H1 (cell line): ENCODE data around the gene TNFRSF13B. TPM values are rescaled to one million over a fixed set of nuclear protein-coding genes. Genes with fewer than 3 reads are reported as not detected.

ENCODE experiments used
- CBX5 ChIP-seq: fragments of 300-800, 300-1000 bp; sonication (generic); IDR thresholded peaks from 2 replicates; pipeline ENCODE4 v1.7.1; 2016; ENCODE audit warnings: antibody characterized with exemption, low read length, low read depth
- CHD7 ChIP-seq: fragments of 300-600 bp; sonication (generic); IDR thresholded peaks from 2 replicates; pipeline ENCODE4 v1.7.1; 2012; ENCODE audit warnings: low read length, moderate library complexity, mild to moderate bottlenecking, inconsistent platforms; ENCODE audit not compliant: insufficient replicate concordance
- CREB1 ChIP-seq: IDR thresholded peaks from 2 replicates; pipeline ENCODE4 v1.6.1; 2012; ENCODE audit warnings: inconsistent platforms
- KDM1A ChIP-seq: fragments of 200-600, 300-600 bp; sonication (generic); IDR thresholded peaks from 2 replicates; pipeline ENCODE4 v1.7.1; 2016; ENCODE audit warnings: mild to moderate bottlenecking, low read length, borderline replicate concordance
- KDM5A ChIP-seq: fragments of 200-600 bp; IDR thresholded peaks from 2 replicates; pipeline ENCODE4 v1.7.1; 2012; ENCODE audit warnings: mild to moderate bottlenecking, low read length, inconsistent platforms, mixed read lengths
- SAP30 ChIP-seq: fragments of 300-600 bp; sonication (generic); IDR thresholded peaks from 2 replicates; pipeline ENCODE4 v1.7.1; 2012; ENCODE audit warnings: low read length, moderate library complexity, mild to moderate bottlenecking, inconsistent platforms; ENCODE audit not compliant: insufficient read depth, insufficient replicate concordance
- SP2 ChIP-seq: IDR thresholded peaks from 2 replicates; pipeline ENCODE4 v1.6.1; 2012; ENCODE audit warnings: mild to moderate bottlenecking, low read length, inconsistent platforms
- TCF12 ChIP-seq: IDR thresholded peaks from 2 replicates; pipeline ENCODE4 v1.6.1; 2011; ENCODE audit warnings: low read depth, mild to moderate bottlenecking, low read length
- TEAD4 ChIP-seq: IDR thresholded peaks from 2 replicates; pipeline ENCODE4 v1.6.1; 2012; ENCODE audit warnings: low read depth, low read length, inconsistent platforms, mixed read lengths
- YY1 ChIP-seq: IDR thresholded peaks from 2 replicates; pipeline ENCODE4 v1.6.1; 2011; ENCODE audit warnings: low read depth, mild to moderate bottlenecking, low read length
- ZNF274 ChIP-seq: IDR thresholded peaks from 2 replicates; pipeline ENCODE4 v1.7.0; 2012; ENCODE audit warnings: low read length, borderline replicate concordance; ENCODE audit errors: extremely low read depth
- polyA plus RNA-seq, 7 experiments: library from polyadenylated mRNA; depleted of rRNA in 3 of 7; stranded (reverse) in 5 of 7; unstranded in 2 of 7; fragments of >200 nt in 5 of 7; fragments of 200-250 nt in 2 of 7; gene quantifications; 1 replicate in 5 of 7; 2 replicates in 1 of 7; 4 replicates in 1 of 7; pipeline versions ENCODE4 v1.2.1 to v1.2.3, GENCODE V29; 2011 to 2013; ENCODE audit warnings: missing spikeins in 2 of 7, mixed read lengths in 2 of 7
- total RNA-seq: library from RNA; stranded (reverse); fragmentation: NEBNext Ultra II Directional; extraction: Animal tissue kit (Norgen Biotek cat#: 25700); gene quantifications from 2 replicates; pipeline ENCODE4 v1.2.1, GENCODE V29; 2021

TNFRSF13B gene
- total and polyA plus RNA-seq, 2 of the 8 experiments (the other 6 are each of a cell fraction or from before 2014, with no cell fraction given), result not detected

GRCh38 chr17:16975744-16976625 lies 4.1 kb upstream of the TNFRSF13B start (continued):
- no peak for TF ChIP-seq CHD7
- TF ChIP-seq TCF12, result no peak
- TF ChIP-seq CREB1, result no peak
- TF ChIP-seq SAP30, result no peak
- TF ChIP-seq CBX5, result no peak
- TF ChIP-seq ZNF274, result no peak
- no peak for TF ChIP-seq KDM1A
- no peak for TF ChIP-seq YY1
- no peak for TF ChIP-seq SP2
- TF ChIP-seq KDM5A, result no peak
- TF ChIP-seq TEAD4, result no peak
